GM19023 (cell line): Measurements from ENCODE around the gene HOXA5.

Experiments
- ATAC-seq: cut with Tn5 transposase; IDR thresholded peaks from one replicate; pipeline ENCODE4 v1.9.1; 2021; ENCODE audit warnings: mild to moderate bottlenecking, moderate library complexity; ENCODE audit not compliant: unreplicated experiment

The HOXA5 gene

GRCh38 chr7:27182861-27183681 lies 39.6 kb upstream of the HOXA5 start:
- ATAC-seq: no peak

GRCh38 chr7:27182285-27182841 lies 38.9 kb upstream of the HOXA5 start:
- no peak for ATAC-seq

- no peak for ATAC-seq
These were observed 38.4 kb upstream of the HOXA5 start for GRCh38 chr7:27181795-27182275.

GRCh38 chr7:27180431-27181420 lies 37.2 kb upstream of the HOXA5 start:
- ATAC-seq: no peak

GRCh38 chr7:27179503-27180430 lies 36.3 kb upstream of the HOXA5 start:
- ATAC-seq: no peak

GRCh38 chr7:27179030-27179429 lies 35.5 kb upstream of the HOXA5 start:
- ATAC-seq: no peak

GRCh38 chr7:27178366-27178765 lies 34.9 kb upstream of the HOXA5 start:
- ATAC-seq: no peak

- no peak for ATAC-seq
These were observed 34.4 kb upstream of the HOXA5 start for GRCh38 chr7:27177795-27178320.

GRCh38 chr7:27176962-27177794 lies 33.7 kb upstream of the HOXA5 start:
- ATAC-seq: no peak

GRCh38 chr7:27176524-27176845 lies 33.0 kb upstream of the HOXA5 start:
- ATAC-seq: no peak

GRCh38 chr7:27175626-27176523 lies 32.4 kb upstream of the HOXA5 start:
- ATAC-seq: no peak

- ATAC-seq: no peak
These were observed 31.6 kb upstream of the HOXA5 start for GRCh38 chr7:27174874-27175625.

- ATAC-seq: no peak
These were observed 30.7 kb upstream of the HOXA5 start, which contains the start of gene HOXA10 for GRCh38 chr7:27173956-27174873. Gene HOXA10, minus strand, starts transcription at chr7:27174320. Its CDS starts 14 bp downstream, at chr7:27174306.

- ATAC-seq: no peak
These were observed 30.1 kb upstream of the HOXA5 start for GRCh38 chr7:27173511-27173955.

- ATAC-seq: no peak
These were observed 29.5 kb upstream of the HOXA5 start for GRCh38 chr7:27172823-27173510.
